Measurements from ENCODE around the gene FKBP5. TPM values are rescaled to one million over a fixed set of nuclear protein-coding genes. Genes with fewer than 3 reads are reported as not detected.

FKBP5 gene
- polyA plus RNA-seq, 1 experiment: 1.6 TPM

GRCh38 chr6:35624341-35625070, 64.2 kb downstream of the FKBP5 start:
- peak; percentile 45 for TF ChIP-seq CTCF (IDR thresholded peaks at IDR 0.05; ENCODE audit: insufficient read depth, low read depth, low read length)
- H3K27me3 ChIP-seq (ENCODE audit: control insufficient read depth, insufficient read depth, low read length): no peaks in the 10 kb centered on the region
- ChIA-PET CTCF (interaction anchor here (0.7 to 3.6 kb wide), 18 partner anchors 8 to 114 kb away, joined by 3 to 20 read pairs (median 4); no protein-coding TSS in a partner anchor), POLR2A (no interaction called here)
- DNase-seq (ENCODE audit: low read depth): no peak
- H3K36me3 ChIP-seq (ENCODE audit: control insufficient read depth, insufficient read depth, low read length): no peaks in the 10 kb centered on the region
- no peak overlapping the region for H3K4me3 ChIP-seq (ENCODE audit: low read depth, low read length)

- no peak for DNase-seq (ENCODE audit: low read depth)
- Histone ChIP-seq H3K27me3 (ENCODE audit: control insufficient read depth, insufficient read depth, low read length) (no peaks in the 10 kb centered on the region), H3K36me3 (ENCODE audit: control insufficient read depth, insufficient read depth, low read length) (no peaks in the 10 kb centered on the region), H3K4me3 (ENCODE audit: low read depth, low read length) (no peak overlapping the region)
- POLR2A ChIA-PET: no interaction called here
- no peak for TF ChIP-seq CTCF (IDR thresholded peaks at IDR 0.05; ENCODE audit: insufficient read depth, low read depth, low read length)
- CTCF ChIA-PET: interaction anchor here (1.0 to 2.0 kb wide), 2 partner anchors 38 to 114 kb away, joined by 5 read pairs; partner anchors contain the start of gene ARMC12
Observed at GRCh38 chr6:35622283-35622682, 66.4 kb downstream of the FKBP5 start.

DNA sequence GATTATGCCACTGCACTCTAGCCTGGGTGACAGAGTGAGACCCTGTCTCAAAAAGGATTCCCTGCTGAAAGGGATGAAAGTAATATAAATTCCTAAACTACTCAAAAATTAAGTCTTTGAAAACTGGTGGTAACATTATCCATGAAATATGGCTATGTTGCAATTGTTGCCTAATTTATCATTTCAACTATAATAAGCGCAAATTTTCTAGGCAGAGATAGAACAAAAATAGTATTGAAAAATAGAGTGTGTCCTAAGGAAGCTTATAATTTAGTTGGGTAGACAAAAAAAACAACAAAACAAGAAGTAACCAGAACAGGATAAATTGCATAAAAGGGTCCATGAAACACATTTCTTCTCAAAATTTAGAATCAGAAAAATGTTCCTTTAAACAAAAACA, 68.0 kb downstream of the FKBP5 start:
- no peak for DNase-seq (ENCODE audit: low read depth)
- CTCF ChIA-PET: interaction anchor here (0.6 to 2.0 kb wide), 3 partner anchors 12 to 295 kb away, joined by 3 to 5 read pairs (median 3); no protein-coding TSS in a partner anchor

GRCh38 chr6:35613762-35614161, 75.0 kb downstream of the FKBP5 start:
- no peak for TF ChIP-seq CTCF (IDR thresholded peaks at IDR 0.05; ENCODE audit: insufficient read depth, low read depth, low read length)
- no peak for DNase-seq (ENCODE audit: low read depth)
- POLR2A ChIA-PET: no interaction called here
- Histone ChIP-seq H3K4me3 (ENCODE audit: low read depth, low read length) (no peak overlapping the region), H3K27me3 (ENCODE audit: control insufficient read depth, insufficient read depth, low read length) (no peaks in the 10 kb centered on the region), H3K36me3 (ENCODE audit: control insufficient read depth, insufficient read depth, low read length) (no peaks in the 10 kb centered on the region)
- CTCF ChIA-PET: no interaction called here

More for the DNA sequence above, 68.0 kb downstream of the FKBP5 start:
- Histone ChIP-seq H3K36me3 (ENCODE audit: control insufficient read depth, insufficient read depth, low read length) (no peaks in the 10 kb centered on the region), H3K27me3 (ENCODE audit: control insufficient read depth, insufficient read depth, low read length) (no peaks in the 10 kb centered on the region), H3K4me3 (ENCODE audit: low read depth, low read length) (no peak overlapping the region)
- POLR2A ChIA-PET: no interaction called here
- TF ChIP-seq CTCF (IDR thresholded peaks at IDR 0.05; ENCODE audit: insufficient read depth, low read depth, low read length): no peak

GRCh38 chr6:35611240-35611639, 77.5 kb downstream of the FKBP5 start:
- Histone ChIP-seq H3K27me3 (ENCODE audit: control insufficient read depth, insufficient read depth, low read length) (no peaks in the 10 kb centered on the region), H3K4me3 (ENCODE audit: low read depth, low read length) (no peak overlapping the region), H3K36me3 (ENCODE audit: control insufficient read depth, insufficient read depth, low read length) (no peaks in the 10 kb centered on the region)
- DNase-seq (ENCODE audit: low read depth): peak; percentile 26
- ChIA-PET POLR2A (no interaction called here), CTCF (interaction anchor here (0.6 to 1.9 kb wide), 3 partner anchors 13 to 100 kb away, joined by 3 to 8 read pairs (median 4); no protein-coding TSS in a partner anchor)
- no peak for TF ChIP-seq CTCF (IDR thresholded peaks at IDR 0.05; ENCODE audit: insufficient read depth, low read depth, low read length)
